NCI-H1048 (cell line): ENCODE results near the gene MFAP4.

Experiments used
- DNase-seq: peaks from one replicate; lab custom pipeline; 2025; lab: John Stamatoyannopoulos, UW

MFAP4 gene

GRCh38 chr17:19333736-19334290 is 53.2 kb downstream of the MFAP4 start:
- DNase-seq: no peak
